Cardiac muscle cell (in vitro differentiated cells and primary cell): ENCODE data around the gene DSG1. TPM values are rescaled to one million over a fixed set of nuclear protein-coding genes. Genes with fewer than 3 reads are reported as not detected.

Experiments used
- DNase-seq, 2 donors: peaks; one replicate each; pipeline versions ENCODE4 v3.0.0 to v3.0.0-alpha.2; 2010 to 2017; ENCODE audit warnings: low read depth in 1 of 2, low spot score in 1 of 2
- H3K27ac ChIP-seq: fragments of 200-600 bp; sonication (generic); 2 replicates; pipeline ENCODE4 v1.5.1; 2016
- H3K27me3 ChIP-seq: fragments of 200-600 bp; sonication (generic); 2 replicates; pipeline ENCODE4 v1.6.0; 2016; ENCODE audit warnings: control low read depth
- H3K36me3 ChIP-seq: fragments of 200-600 bp; sonication (generic); 2 replicates; pipeline ENCODE4 v1.5.1; 2016; ENCODE audit warnings: control low read depth
- H3K4me1 ChIP-seq: fragments of 200-600 bp; sonication (generic); 2 replicates; pipeline ENCODE4 v1.8.1; 2017; ENCODE audit warnings: low read depth, mild to moderate bottlenecking, mixed run types
- H3K4me3 ChIP-seq: fragments of 200-600 bp; sonication (generic); 2 replicates; pipeline ENCODE4 v1.5.1; 2016; ENCODE audit warnings: mild to moderate bottlenecking
- H3K9me3 ChIP-seq: fragments of 200-600 bp; sonication (generic); 2 replicates; pipeline ENCODE4 v1.5.1; 2017; ENCODE audit warnings: low read depth, mild to moderate bottlenecking, control low read depth
- CTCF ChIP-seq: IDR thresholded peaks from 2 replicates; pipeline ENCODE4 v1.5.1; 2012; ENCODE audit warnings: low read depth, mild to moderate bottlenecking, low read length
- polyA plus RNA-seq: library from polyadenylated mRNA; unstranded; fragments of >200 nt; fragmentation: Nextera tagmentation; extraction: Ambion mirVana; gene quantifications from 2 replicates; pipeline ENCODE4 v1.2.1, GENCODE V29; 2016
- total RNA-seq: library from RNA; depleted of rRNA; stranded (reverse); fragments of >200 nt; gene quantifications from 2 replicates; pipeline ENCODE4 v1.2.3, GENCODE V29; 2016

DSG1 gene
- total and polyA plus RNA-seq, 2 experiments from 2014 or later = not detected

DNA sequence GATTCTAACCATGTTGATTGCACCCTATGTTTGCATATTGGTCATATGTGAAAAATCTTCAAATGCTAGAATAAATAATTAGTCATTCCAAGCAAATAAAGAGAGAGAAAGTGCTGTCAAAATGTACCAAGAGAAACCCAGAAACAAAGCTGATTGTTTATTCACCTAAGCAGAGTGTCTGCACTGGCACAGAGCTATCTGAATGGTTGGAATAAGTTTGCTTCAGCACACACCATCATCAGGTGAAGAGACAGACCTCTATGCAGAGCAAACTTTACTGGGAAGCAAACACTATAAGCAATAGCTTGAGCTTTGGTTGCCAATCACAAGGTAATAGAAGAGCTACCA lies 84.0 kb downstream of the DSG1 start:
- DNase-seq = no peak
- no peaks in the 10 kb centered on the region for H3K27me3 ChIP-seq
- peaks cover 29% of the 10 kb centered on the region for H3K4me1 ChIP-seq
- H3K36me3 ChIP-seq = no peaks in the 10 kb centered on the region
- no peaks in the 10 kb centered on the region for H3K9me3 ChIP-seq
- no peak overlapping the region for H3K4me3 ChIP-seq
- H3K27ac ChIP-seq = no peak overlapping the region
- no peak for TF ChIP-seq CTCF

- Histone ChIP-seq H3K36me3 (no peaks in the 10 kb centered on the region), H3K9me3 (no peaks in the 10 kb centered on the region), H3K27ac (no peak overlapping the region), H3K4me1 (peaks cover 24% of the 10 kb centered on the region), H3K4me3 (no peak overlapping the region), H3K27me3 (no peaks in the 10 kb centered on the region)
- no peak for TF ChIP-seq CTCF
- DNase-seq = no peak
Observed at GRCh38 chr18:31403409-31403808, 85.4 kb downstream of the DSG1 start.

Other genes starting within 250 kb of the DSG1 start
- gene DSC2, start 215.7 kb upstream of the DSG1 start, total RNA-seq = 14.9 and 19.0 TPM in 2 replicates
- 15.9 and 19.8 TPM in 2 replicates for gene DSC2, start 215.7 kb upstream of the DSG1 start, polyA plus RNA-seq
- not detected in 2 replicates for gene DSC1, start 155.3 kb upstream of the DSG1 start, total RNA-seq
- 0.07 TPM in 1 of 2 replicates, not detected in the other for gene DSC1, start 155.3 kb upstream of the DSG1 start, polyA plus RNA-seq
- not detected in 2 replicates for gene DSG4, start 58.6 kb downstream of the DSG1 start, total RNA-seq
- gene DSG4, start 58.6 kb downstream of the DSG1 start, polyA plus RNA-seq = not detected in 2 replicates
- gene DSG3, start 129.6 kb downstream of the DSG1 start, total RNA-seq = not detected in 2 replicates
- 0.02 TPM in 1 of 2 replicates, not detected in the other for gene DSG3, start 129.6 kb downstream of the DSG1 start, polyA plus RNA-seq
- 27.6 and 45.3 TPM in 2 replicates for gene DSG2, start 180.0 kb downstream of the DSG1 start, total RNA-seq
- 34.1 and 55.1 TPM in 2 replicates for gene DSG2, start 180.0 kb downstream of the DSG1 start, polyA plus RNA-seq